Neural cell (in vitro differentiated cells): ENCODE measurements around the gene TEAD4.

Experiments
- CTCF ChIP-seq: fragments of 450-650 bp; IDR thresholded peaks from 2 replicates; pipeline ENCODE4 v1.5.1; 2014; ENCODE audit warnings: antibody characterized with exemption, mild to moderate bottlenecking, moderate library complexity; ENCODE audit not compliant: poor library complexity, severe bottlenecking
- EP300 ChIP-seq: fragments of 450-650 bp; conservative IDR thresholded peaks from 2 replicates; pipeline ENCODE4 v1.6.1; 2014; ENCODE audit warnings: antibody characterized with exemption, mild to moderate bottlenecking, moderate library complexity; ENCODE audit not compliant: poor library complexity, severe bottlenecking
- EZH2 ChIP-seq: fragments of 200-600, 300-800 bp; shearing (Covaris generic), sonication (generic); IDR thresholded peaks from 2 replicates; pipeline ENCODE4 v1.6.1; 2014; ENCODE audit warnings: antibody characterized with exemption, low read length, borderline replicate concordance, mild to moderate bottlenecking; ENCODE audit not compliant: insufficient read depth, poor library complexity, severe bottlenecking
- MXI1 ChIP-seq: fragments of 450-650 bp; conservative IDR thresholded peaks from 2 replicates; pipeline ENCODE4 v1.6.1; 2014; ENCODE audit warnings: antibody characterized with exemption, mild to moderate bottlenecking; ENCODE audit not compliant: poor library complexity, severe bottlenecking
- POLR2AphosphoS5 ChIP-seq: IDR thresholded peaks from 2 replicates; pipeline ENCODE4 v1.6.1; 2012
- RAD21 ChIP-seq: fragments of 450-650 bp; conservative IDR thresholded peaks from 2 replicates; pipeline ENCODE4 v1.6.1; 2014; ENCODE audit warnings: antibody characterized with exemption, mild to moderate bottlenecking, moderate library complexity
- REST ChIP-seq: IDR thresholded peaks from 2 replicates; pipeline ENCODE4 v1.6.1; 2012; ENCODE audit warnings: borderline replicate concordance
- SMC3 ChIP-seq: fragments of 450-650 bp; conservative IDR thresholded peaks from 2 replicates; pipeline ENCODE4 v1.6.1; 2014; ENCODE audit warnings: antibody characterized with exemption, mild to moderate bottlenecking, moderate library complexity; ENCODE audit not compliant: poor library complexity
- TAF1 ChIP-seq: IDR thresholded peaks from 2 replicates; pipeline ENCODE4 v1.6.1; 2012; ENCODE audit warnings: low read depth

DNA sequence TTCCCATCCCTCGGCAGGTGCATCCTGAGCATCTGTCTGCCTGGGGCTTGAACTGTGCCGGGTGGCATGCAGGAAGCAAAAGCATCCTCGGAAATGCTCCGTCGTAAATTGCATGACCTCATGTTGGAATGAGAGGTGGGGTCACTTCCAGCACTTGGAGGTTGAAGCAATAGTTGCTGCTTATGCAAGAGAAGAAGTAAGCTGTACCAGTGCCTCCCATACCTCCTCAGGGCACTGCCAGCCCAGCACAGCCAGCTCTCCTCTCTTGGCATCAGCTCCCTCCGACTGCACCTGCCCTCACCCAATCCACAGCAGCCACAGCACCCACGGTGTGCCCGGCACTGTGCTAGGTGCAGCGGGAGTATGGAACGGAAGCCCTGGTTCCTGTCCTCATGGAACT is 11.5 kb downstream of the TEAD4 start:
- no peak for TF ChIP-seq REST
- TF ChIP-seq CTCF, result no peak
- no peak for TF ChIP-seq POLR2AphosphoS5
- no peak for TF ChIP-seq SMC3
- TF ChIP-seq EP300, result no peak
- TF ChIP-seq EZH2, result no peak
- TF ChIP-seq RAD21, result no peak
- TF ChIP-seq TAF1, result no peak
- no peak for TF ChIP-seq MXI1
